IPS-15b (cell line): ENCODE data around the gene CXCR5.

Source experiments
- H3K27me3 ChIP-seq: one replicate; pipeline ENCODE4 v1.6.1; 2013; ENCODE audit warnings: low read length; ENCODE audit not compliant: control insufficient read depth, insufficient read depth
- H3K36me3 ChIP-seq: one replicate; pipeline ENCODE4 v1.6.1; 2013; ENCODE audit warnings: low read length; ENCODE audit not compliant: control insufficient read depth, insufficient read depth
- H3K4me1 ChIP-seq: one replicate; pipeline ENCODE4 v1.6.1; 2013; ENCODE audit warnings: mild to moderate bottlenecking, low read length; ENCODE audit not compliant: control insufficient read depth, insufficient read depth
- H3K4me3 ChIP-seq: one replicate; pipeline ENCODE4 v1.5.1; 2013; ENCODE audit warnings: low read depth, low read length
- H3K9ac ChIP-seq: one replicate; pipeline ENCODE4 v1.6.1; 2013; ENCODE audit warnings: low read depth, mild to moderate bottlenecking, low read length
- H3K9me3 ChIP-seq: one replicate; pipeline ENCODE4 v1.6.1; 2013; ENCODE audit warnings: mild to moderate bottlenecking, low read length; ENCODE audit not compliant: control insufficient read depth, insufficient read depth

The CXCR5 gene

GRCh38 chr11:118928101-118928869 lies 44.6 kb downstream of the CXCR5 start:
- peaks cover 15% of the 10 kb centered on the region for H3K27me3 ChIP-seq

DNA sequence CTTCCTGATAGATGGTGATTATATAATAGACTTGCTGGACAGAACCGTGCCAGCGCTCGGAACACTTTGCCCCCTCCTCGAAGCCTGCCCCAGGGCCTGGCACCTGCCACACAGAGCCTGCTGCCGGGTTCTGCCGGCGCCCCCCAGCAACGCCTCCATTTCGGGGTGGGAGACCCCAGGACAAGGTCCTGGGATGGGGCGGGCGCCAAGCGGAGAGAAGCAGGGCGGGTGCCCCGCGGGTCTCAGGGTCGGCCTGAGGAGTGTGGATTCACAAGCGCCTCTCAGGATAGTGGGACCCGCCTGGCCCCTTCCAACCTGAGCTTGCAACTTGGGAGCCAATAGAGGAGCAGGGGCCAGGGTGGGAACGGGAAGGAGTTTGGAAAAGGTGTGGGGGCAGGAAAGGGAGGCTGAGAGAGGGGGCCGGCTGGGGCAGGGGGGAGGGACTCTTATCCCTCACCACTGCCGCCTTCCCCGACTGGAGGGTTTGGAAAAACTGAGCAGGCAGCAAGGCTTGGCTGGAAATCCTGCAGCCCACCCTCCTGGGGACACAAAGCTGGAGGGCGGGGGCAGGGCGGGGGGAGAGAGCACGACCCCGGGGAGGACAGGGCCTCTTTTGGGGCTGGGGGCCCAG lies 45.3 kb downstream of the CXCR5 start:
- Histone ChIP-seq H3K9me3 (no peaks in the 10 kb centered on the region), H3K4me1 (peaks cover 10% of the 10 kb centered on the region), H3K4me3 (peak overlapping the region; percentile 93), H3K9ac (no peak overlapping the region), H3K36me3 (no peaks in the 10 kb centered on the region), H3K27me3 (peaks cover 15% of the 10 kb centered on the region)

More at GRCh38 chr11:118928101-118928869, 44.6 kb downstream of the CXCR5 start:
- peak overlapping the region; percentile 47 for H3K9ac ChIP-seq
- peak overlapping the region; percentile 93 for H3K4me3 ChIP-seq
- no peaks in the 10 kb centered on the region for H3K36me3 ChIP-seq
- H3K4me1 ChIP-seq, result peaks cover 17% of the 10 kb centered on the region
- no peaks in the 10 kb centered on the region for H3K9me3 ChIP-seq

DNA sequence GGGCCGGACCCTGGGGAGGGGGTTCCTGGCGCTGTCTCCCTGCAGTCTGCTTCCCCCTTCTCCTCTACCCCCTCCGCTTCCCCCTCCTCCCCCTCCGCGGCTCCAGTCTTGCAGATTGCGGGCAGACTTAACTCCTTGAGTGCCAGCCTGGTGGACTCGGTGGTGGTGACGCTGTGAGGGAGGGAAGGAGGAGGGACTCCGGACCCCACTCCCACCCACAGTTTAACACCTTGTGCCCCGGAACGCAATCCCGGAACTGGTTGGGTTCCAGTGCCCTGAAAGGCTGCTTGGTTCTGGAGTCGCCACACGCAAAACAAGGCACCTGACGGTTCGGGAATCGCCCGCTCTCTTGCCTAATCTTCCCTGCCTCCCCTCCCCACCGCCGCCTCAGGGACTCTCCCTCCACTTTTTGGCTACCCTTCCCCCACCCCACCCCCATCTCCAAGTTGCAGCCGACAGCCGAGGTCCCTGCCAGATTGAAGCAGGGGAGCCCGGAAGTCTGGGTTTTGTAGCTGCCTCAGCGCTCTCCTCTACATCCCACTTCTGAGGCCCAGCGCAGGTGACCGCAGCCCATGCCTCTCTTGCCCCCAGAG lies 45.9 kb downstream of the CXCR5 start:
- Histone ChIP-seq H3K36me3 (no peaks in the 10 kb centered on the region), H3K4me1 (peaks cover 10% of the 10 kb centered on the region), H3K9ac (peak overlapping the region; percentile 74), H3K27me3 (peaks cover 15% of the 10 kb centered on the region), H3K4me3 (peak overlapping the region; percentile 93), H3K9me3 (no peaks in the 10 kb centered on the region)

- no peaks in the 10 kb centered on the region for H3K9me3 ChIP-seq
- peaks cover 10% of the 10 kb centered on the region for H3K4me1 ChIP-seq
- H3K4me3 ChIP-seq, result peak overlapping the region; percentile 93
- H3K36me3 ChIP-seq, result no peaks in the 10 kb centered on the region
- peak overlapping the region; percentile 74 for H3K9ac ChIP-seq
- H3K27me3 ChIP-seq, result peaks cover 15% of the 10 kb centered on the region
Observed at GRCh38 chr11:118930094-118930712, 46.5 kb downstream of the CXCR5 start.

DNA sequence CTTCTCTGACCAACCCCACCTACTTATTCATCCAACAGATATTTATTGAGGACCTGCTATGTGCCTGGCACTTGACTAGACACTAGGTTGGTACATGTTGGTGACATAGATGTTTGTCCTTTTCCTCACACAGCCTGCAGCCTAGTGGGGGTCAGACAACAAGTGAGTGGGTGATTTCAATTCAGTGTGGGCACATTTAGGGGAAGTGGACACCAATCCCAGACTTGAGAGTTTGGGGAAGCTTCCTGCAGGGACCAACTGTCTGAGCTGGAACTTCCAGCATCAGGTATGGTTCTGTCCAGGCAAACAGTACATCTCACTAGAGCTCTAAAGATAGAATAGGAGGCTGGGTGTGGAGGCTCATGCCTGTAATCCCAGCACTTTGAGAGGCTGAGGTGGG lies 47.9 kb downstream of the CXCR5 start:
- peaks cover 7% of the 10 kb centered on the region for H3K4me1 ChIP-seq

DNA sequence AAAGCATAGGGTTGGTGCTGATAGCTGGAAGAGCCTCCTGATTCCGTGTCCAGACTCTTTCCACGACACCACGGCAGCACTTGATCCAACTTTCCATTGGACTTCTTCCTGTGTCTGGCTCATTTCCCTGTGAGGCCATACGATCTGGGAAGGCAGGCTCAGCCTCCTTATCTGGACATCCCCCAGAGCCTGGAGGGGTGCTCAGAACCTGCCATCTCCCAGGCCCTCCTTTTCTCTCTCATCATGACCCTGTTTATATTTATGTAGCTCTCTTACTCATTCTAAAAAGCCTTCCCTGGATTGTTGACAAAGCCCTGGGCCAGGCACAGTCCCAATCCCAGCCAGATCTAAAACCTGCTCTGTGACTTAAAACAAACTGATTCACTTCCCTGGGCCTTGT lies 49.8 kb downstream of the CXCR5 start:
- Histone ChIP-seq H3K27me3 (peaks cover 10% of the 10 kb centered on the region), H3K9me3 (no peaks in the 10 kb centered on the region), H3K9ac (no peak overlapping the region), H3K4me1 (peaks cover 4% of the 10 kb centered on the region), H3K4me3 (no peak overlapping the region), H3K36me3 (no peaks in the 10 kb centered on the region)

More for the DNA sequence above, 47.9 kb downstream of the CXCR5 start:
- Histone ChIP-seq H3K36me3 (no peaks in the 10 kb centered on the region), H3K9ac (no peak overlapping the region), H3K27me3 (peaks cover 15% of the 10 kb centered on the region), H3K4me3 (no peak overlapping the region), H3K9me3 (no peaks in the 10 kb centered on the region)

GRCh38 chr11:118935376-118935775 lies 51.7 kb downstream of the CXCR5 start:
- no peak overlapping the region for H3K4me3 ChIP-seq
- no peaks in the 10 kb centered on the region for H3K36me3 ChIP-seq
- H3K27me3 ChIP-seq, result peaks cover 12% of the 10 kb centered on the region
- no peak overlapping the region for H3K9ac ChIP-seq
- H3K9me3 ChIP-seq, result no peaks in the 10 kb centered on the region
- H3K4me1 ChIP-seq, result peaks cover 12% of the 10 kb centered on the region

- Histone ChIP-seq H3K4me1 (peaks cover 12% of the 10 kb centered on the region), H3K9ac (no peak overlapping the region), H3K4me3 (no peak overlapping the region), H3K9me3 (no peaks in the 10 kb centered on the region), H3K36me3 (no peaks in the 10 kb centered on the region), H3K27me3 (peaks cover 3% of the 10 kb centered on the region)
Observed at GRCh38 chr11:118938491-118939403, 55.1 kb downstream of the CXCR5 start.

DNA sequence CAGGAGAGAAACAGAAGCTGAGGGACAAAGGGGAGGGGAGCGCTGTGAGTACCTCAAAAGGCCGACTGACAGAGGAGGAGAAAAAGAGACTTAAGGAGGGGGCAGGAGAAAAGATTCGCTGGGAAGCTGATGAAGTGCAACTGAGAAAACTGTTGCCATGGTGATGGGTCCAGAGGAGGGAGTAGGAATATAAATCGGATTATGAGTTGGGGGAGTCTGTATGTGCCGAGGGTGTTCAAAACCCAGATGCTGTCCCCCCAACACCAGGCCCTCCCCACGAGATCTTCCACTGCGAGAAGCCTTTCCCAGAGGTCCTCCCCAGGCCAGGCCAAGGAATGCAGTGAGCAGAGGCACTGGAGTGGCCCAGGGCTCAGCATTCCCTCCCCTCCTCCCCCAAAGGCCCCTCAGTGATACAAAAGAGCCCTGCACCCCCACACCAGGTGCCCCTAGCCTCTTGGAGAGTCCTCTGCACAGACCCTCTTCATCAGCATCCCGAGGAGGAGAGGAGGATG lies 55.8 kb downstream of the CXCR5 start:
- Histone ChIP-seq H3K4me3 (no peak overlapping the region), H3K9ac (peak overlapping the region; percentile 16), H3K36me3 (no peaks in the 10 kb centered on the region), H3K9me3 (no peaks in the 10 kb centered on the region), H3K27me3 (peaks cover 3% of the 10 kb centered on the region), H3K4me1 (peaks cover 12% of the 10 kb centered on the region)

- Histone ChIP-seq H3K27me3 (peaks cover 3% of the 10 kb centered on the region), H3K36me3 (no peaks in the 10 kb centered on the region), H3K9ac (peak overlapping the region; percentile 16), H3K9me3 (no peaks in the 10 kb centered on the region), H3K4me1 (peaks cover 12% of the 10 kb centered on the region), H3K4me3 (peak overlapping the region; percentile 8)
Observed at GRCh38 chr11:118939953-118940598, 56.4 kb downstream of the CXCR5 start.
